MCF 10A (cell line): ENCODE measurements around the gene COL6A1. TPM values are rescaled to one million over a fixed set of nuclear protein-coding genes. Genes with fewer than 3 reads are reported as not detected.

ENCODE experiments used
- BruUV-seq: library from RNA; stranded (reverse); fragments of 400-500 nt; replicated peaks from 2 replicates; lab custom pipeline; 2021; lab: Mats Ljungman, UMichigan
- CTCF ChIA-PET: fragments of 300-600 bp; sonication (Branson Sonifier 250); formaldehyde crosslinking; extraction: SDS; loops from one replicate; lab custom pipeline; 2021; ENCODE audit warnings: antibody characterized with exemption, inconsistent platforms; lab: Yijun Ruan, JAX
- POLR2A ChIA-PET: fragments of 300-600, 350-650 bp; sonication (Branson Sonifier 250); formaldehyde crosslinking; extraction: SDS; loops from one replicate; lab custom pipeline; 2020; ENCODE audit warnings: antibody characterized with exemption, inconsistent platforms; lab: Yijun Ruan, JAX
- DNase-seq: peaks from one replicate; pipeline ENCODE4 v3.0.0-alpha.2; 2018; ENCODE audit not compliant: unreplicated experiment
- H3K27ac Mint-ChIP-seq: one replicate; pipeline ENCODE4 v1.8.0; 2022; ENCODE audit warnings: mild to moderate bottlenecking, low read depth, mixed read lengths; ENCODE audit not compliant: unreplicated experiment
- H3K27me3 Mint-ChIP-seq: one replicate; pipeline ENCODE4 v1.8.0; 2022; ENCODE audit warnings: mixed read lengths; ENCODE audit not compliant: insufficient read depth, unreplicated experiment
- H3K36me3 Mint-ChIP-seq: one replicate; pipeline ENCODE4 v1.8.0; 2022; ENCODE audit warnings: mild to moderate bottlenecking, moderate library complexity, mixed read lengths; ENCODE audit not compliant: insufficient read depth, unreplicated experiment
- H3K4me1 Mint-ChIP-seq: one replicate; pipeline ENCODE4 v1.8.0; 2022; ENCODE audit warnings: mixed read lengths; ENCODE audit not compliant: insufficient read depth, unreplicated experiment
- H3K4me3 Mint-ChIP-seq: one replicate; pipeline ENCODE4 v1.8.0; 2022; ENCODE audit warnings: mild to moderate bottlenecking, moderate library complexity, mixed read lengths; ENCODE audit not compliant: unreplicated experiment
- H3K9me3 Mint-ChIP-seq: one replicate; pipeline ENCODE4 v1.8.0; 2022; ENCODE audit warnings: mixed read lengths; ENCODE audit not compliant: unreplicated experiment
- intact Hi-C: fragments of 100-400 bp; cut with micrococcal nuclease; formaldehyde crosslinking; loops from 2 replicates; pipeline ENCODE4 v1.14.1; 2022
- total RNA-seq: library from RNA; stranded (reverse); gene quantifications from 2 replicates; pipeline ENCODE4 v1.2.3, GENCODE V29; 2022
- TF ChIP-seq, protein P1 (sequence below): fragments of 200-600 bp; IDR thresholded peaks from one replicate; pipeline ENCODE4 v1.8.0; 2022; ENCODE audit warnings: antibody characterized with exemption, mild to moderate bottlenecking; ENCODE audit not compliant: unreplicated experiment

Gene COL6A1
- total RNA-seq, 1 experiment from 2014 or later, result 3.2 TPM

DNA sequence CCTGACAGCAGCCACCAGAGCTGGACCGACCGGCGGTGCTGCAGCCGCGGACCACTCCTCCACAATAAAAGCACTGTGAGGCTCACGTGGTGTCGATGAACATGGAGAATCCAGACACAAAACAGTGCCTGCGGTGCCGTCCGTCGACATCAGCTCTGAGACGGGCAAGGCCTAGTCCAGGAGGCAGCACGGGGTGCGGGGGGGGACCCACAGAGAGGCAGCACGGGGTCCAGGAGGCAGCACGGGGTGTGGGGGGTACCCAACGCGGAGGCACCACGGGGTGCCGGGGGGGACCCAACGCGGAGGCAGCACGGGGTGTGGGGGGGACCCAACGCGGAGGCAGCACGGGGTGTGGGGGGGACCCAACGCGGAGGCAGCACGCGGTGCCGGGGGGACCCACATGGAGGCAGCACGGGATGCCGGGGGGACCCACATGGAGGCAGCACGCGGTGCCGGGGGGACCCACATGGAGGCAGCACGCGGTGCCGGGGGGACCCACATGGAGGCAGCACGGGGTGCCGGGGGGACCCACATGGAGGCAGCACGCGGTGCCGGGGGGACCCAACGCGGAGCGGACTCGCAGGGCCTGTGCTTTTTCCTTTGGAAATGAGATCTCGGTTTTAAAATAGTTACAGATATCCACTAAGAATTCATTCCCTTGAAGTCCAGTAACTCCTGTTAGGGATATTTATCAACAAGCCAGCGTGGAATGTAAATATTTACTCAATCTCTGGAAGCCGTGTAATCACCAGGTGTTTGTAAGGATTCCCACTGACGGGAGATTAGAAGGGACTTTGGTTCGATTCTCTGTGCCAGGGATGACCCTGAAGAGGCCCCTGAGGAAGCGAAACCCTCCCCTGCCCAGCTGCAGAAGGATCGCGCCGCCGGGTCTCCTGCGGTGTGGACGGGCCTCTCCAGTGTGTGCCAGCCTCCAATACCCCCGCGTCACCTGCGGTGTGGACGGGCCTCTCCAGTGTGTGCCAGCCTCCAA lies 52.1 kb downstream of the COL6A1 start:
- no peaks in the 10 kb centered on the region for H3K4me1 Mint-ChIP-seq
- no peaks in the 10 kb centered on the region for H3K36me3 Mint-ChIP-seq
- no TSS peak for BruUV-seq
- no peak for DNase-seq
- ChIA-PET CTCF (no interaction called here), POLR2A (no interaction called here)
- H3K27me3 Mint-ChIP-seq, result peaks cover 9% of the 10 kb centered on the region
- TF ChIP-seq, protein P1, sequence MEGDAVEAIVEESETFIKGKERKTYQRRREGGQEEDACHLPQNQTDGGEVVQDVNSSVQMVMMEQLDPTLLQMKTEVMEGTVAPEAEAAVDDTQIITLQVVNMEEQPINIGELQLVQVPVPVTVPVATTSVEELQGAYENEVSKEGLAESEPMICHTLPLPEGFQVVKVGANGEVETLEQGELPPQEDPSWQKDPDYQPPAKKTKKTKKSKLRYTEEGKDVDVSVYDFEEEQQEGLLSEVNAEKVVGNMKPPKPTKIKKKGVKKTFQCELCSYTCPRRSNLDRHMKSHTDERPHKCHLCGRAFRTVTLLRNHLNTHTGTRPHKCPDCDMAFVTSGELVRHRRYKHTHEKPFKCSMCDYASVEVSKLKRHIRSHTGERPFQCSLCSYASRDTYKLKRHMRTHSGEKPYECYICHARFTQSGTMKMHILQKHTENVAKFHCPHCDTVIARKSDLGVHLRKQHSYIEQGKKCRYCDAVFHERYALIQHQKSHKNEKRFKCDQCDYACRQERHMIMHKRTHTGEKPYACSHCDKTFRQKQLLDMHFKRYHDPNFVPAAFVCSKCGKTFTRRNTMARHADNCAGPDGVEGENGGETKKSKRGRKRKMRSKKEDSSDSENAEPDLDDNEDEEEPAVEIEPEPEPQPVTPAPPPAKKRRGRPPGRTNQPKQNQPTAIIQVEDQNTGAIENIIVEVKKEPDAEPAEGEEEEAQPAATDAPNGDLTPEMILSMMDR, result no peak
- no peak overlapping the region for H3K4me3 Mint-ChIP-seq
- H3K27ac Mint-ChIP-seq, result no peak overlapping the region
- H3K9me3 Mint-ChIP-seq, result peaks cover 12% of the 10 kb centered on the region
- intact Hi-C loops, result no loop called here

DNA sequence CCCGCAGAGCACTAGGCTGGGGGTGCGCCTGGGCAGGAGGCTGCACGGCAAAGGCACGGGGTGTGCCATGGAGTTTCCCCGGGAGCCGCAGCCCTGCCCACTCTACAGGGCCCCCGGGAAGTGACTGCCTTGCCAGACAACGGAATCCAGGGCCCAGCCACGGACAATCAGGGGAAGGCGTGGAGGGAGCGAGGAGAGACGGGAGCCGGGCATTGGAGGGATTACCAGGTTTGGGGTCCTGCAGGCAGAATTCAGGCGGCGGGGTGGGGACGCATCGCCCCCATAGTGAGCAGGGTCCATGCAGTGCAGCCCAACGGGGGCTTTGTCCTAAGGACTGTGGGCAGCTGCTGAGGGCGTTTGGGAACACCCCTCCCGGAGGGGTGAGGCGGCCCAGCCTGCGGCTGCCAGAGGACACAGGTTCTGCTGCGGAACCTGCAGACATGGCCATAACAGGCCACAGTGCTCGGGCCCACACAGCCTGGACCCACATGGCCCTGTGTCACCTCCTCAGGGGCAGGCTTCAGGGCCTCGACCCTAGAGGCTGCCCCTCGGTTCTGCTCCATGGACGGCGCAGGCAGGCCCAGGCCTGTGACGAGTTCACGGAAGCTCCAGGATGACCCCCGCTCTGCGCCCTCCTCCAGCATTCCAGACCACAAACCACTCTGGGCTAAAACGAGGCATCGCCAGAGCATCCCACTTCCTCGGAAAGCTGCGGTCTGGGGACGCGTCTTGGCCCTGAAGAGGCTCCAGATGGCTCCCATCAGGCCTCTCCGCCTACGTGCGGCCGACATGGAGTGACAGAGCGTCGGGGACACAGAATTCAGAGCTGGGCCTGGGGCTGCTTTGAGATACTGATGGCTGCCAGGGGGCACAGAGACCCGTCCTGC lies 54.5 kb downstream of the COL6A1 start:
- intact Hi-C loops, result no loop called here
- Mint-ChIP-seq H3K27me3 (no peaks in the 10 kb centered on the region), H3K27ac (no peak overlapping the region), H3K9me3 (no peaks in the 10 kb centered on the region), H3K36me3 (no peaks in the 10 kb centered on the region), H3K4me3 (no peak overlapping the region), H3K4me1 (no peaks in the 10 kb centered on the region)
- ChIA-PET CTCF (no interaction called here), POLR2A (no interaction called here)
- TF ChIP-seq, protein P1, result no peak
- no TSS peak for BruUV-seq
- DNase-seq, result no peak

DNA sequence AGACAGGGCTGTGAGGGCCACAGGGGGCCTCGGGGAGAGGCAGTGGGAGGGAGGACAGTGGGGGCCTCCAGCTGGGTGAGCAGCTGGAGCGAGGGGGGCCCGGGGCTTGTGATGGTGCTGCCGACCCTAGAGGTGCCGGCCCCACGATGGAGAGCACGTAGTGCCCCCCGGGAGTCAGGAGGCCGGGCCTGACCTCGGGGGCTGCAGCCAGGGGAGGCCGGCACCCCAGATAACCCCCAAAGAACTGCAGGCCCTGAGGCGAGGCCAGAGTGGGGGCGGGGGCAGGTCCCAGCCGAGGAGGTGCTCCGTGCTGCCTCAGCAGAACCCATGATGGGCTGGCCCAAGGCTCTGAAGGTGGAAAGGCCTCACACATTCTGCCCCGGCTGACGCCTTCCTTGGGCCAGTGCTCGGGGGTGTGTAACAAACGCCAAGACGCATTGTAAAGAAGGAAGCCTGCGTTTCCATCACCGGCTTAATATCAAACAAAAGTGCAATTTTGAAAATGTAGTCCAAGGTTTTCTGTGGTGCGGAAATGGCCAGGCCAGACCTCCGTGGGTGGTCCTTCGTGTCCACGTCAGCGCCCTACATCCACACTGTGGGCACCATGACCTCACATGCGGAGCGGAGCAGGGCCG lies 55.2 kb downstream of the COL6A1 start:
- no peak for DNase-seq
- Mint-ChIP-seq H3K4me3 (no peak overlapping the region), H3K4me1 (no peaks in the 10 kb centered on the region), H3K36me3 (no peaks in the 10 kb centered on the region), H3K9me3 (peaks cover 4% of the 10 kb centered on the region), H3K27ac (no peak overlapping the region), H3K27me3 (peaks cover 6% of the 10 kb centered on the region)
- intact Hi-C loops, result no loop called here
- TF ChIP-seq, protein P1, result no peak
- no TSS peak for BruUV-seq
- ChIA-PET POLR2A (no interaction called here), CTCF (no interaction called here)
